LNCaP clone FGC (cell line): ENCODE data around the gene PDGFD.

Source experiments
- DNase-seq: peaks from one replicate; pipeline ENCODE4 v3.0.0-alpha.2; 2011; ENCODE audit warnings: low read depth
- H3K4me3 ChIP-seq: 2 replicates; pipeline ENCODE4 v1.5.1; 2011; ENCODE audit warnings: mild to moderate bottlenecking, low read depth, low read length, control low read depth
- CTCF ChIP-seq: IDR thresholded peaks from 2 replicates; pipeline ENCODE4 v1.5.1; 2012; ENCODE audit warnings: mild to moderate bottlenecking; ENCODE audit not compliant: control insufficient read depth, insufficient read depth; ENCODE audit errors: extremely low read depth

The PDGFD gene

GRCh38 chr11:104146943-104147342 is 17.0 kb downstream of the PDGFD start:
- no peak for DNase-seq
- TF ChIP-seq CTCF = no peak
- H3K4me3 ChIP-seq = no peak overlapping the region

- DNase-seq = no peak
- no peak for TF ChIP-seq CTCF
- no peak overlapping the region for H3K4me3 ChIP-seq
Observed at GRCh38 chr11:104146421-104146820, 17.5 kb downstream of the PDGFD start.

GRCh38 chr11:104145062-104145461 is 18.9 kb downstream of the PDGFD start:
- H3K4me3 ChIP-seq = no peak overlapping the region
- DNase-seq = no peak
- TF ChIP-seq CTCF = no peak

GRCh38 chr11:104142698-104143097 is 21.2 kb downstream of the PDGFD start:
- no peak for TF ChIP-seq CTCF
- no peak for DNase-seq
- no peak overlapping the region for H3K4me3 ChIP-seq

GRCh38 chr11:104136861-104137260 is 27.1 kb downstream of the PDGFD start:
- no peak for TF ChIP-seq CTCF
- DNase-seq = no peak
- no peak overlapping the region for H3K4me3 ChIP-seq

GRCh38 chr11:104134745-104135144 is 29.2 kb downstream of the PDGFD start:
- no peak for DNase-seq
- no peak for TF ChIP-seq CTCF
- H3K4me3 ChIP-seq = no peak overlapping the region

GRCh38 chr11:104130161-104130560 is 33.8 kb downstream of the PDGFD start:
- DNase-seq = no peak
- TF ChIP-seq CTCF = no peak
- H3K4me3 ChIP-seq = no peak overlapping the region
